CD4-positive, alpha-beta T cell treated with Interleukin-21 for 1 hour (primary cell): ENCODE data around the gene ARID5B.
A peak's percentile ranks its signal among the peaks of the same experiment; 100 is the strongest.

Experiments
- DNase-seq: peaks from one replicate; pipeline ENCODE4 v3.0.0-alpha.2; 2020

Gene ARID5B

DNA sequence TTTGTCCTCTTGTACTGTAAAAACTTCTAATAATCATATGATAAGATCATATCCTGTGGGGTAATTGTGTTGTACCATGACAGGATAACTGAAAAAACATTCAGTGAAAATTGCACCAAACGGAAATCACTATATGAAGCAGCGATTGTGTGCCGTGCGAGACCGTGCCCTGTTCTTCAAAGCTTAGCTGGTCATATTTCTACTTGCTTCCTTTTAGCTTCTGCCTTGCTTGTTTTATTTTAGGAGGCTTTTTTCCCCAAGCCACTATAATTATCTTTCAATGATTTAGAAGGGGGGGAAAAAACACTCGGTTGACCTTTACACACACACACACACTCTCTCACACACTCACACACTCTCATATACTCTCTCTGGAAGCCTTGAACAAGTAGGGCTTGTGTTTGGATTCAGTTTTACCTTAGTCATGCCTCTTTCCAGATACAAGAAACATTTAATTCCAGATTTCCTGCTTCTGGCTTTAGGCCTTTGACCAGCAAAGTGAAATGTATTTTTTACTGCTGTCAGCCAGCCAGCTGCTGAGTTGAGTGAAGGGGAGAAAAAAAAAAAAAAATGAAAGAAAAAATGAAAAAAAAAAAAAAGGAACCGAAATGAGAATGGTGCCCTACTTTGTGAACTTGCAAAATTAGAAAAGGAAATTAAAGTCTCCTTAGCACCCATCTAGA lies 181.4 kb downstream of the ARID5B start:
- peak; percentile 72 for DNase-seq

DNA sequence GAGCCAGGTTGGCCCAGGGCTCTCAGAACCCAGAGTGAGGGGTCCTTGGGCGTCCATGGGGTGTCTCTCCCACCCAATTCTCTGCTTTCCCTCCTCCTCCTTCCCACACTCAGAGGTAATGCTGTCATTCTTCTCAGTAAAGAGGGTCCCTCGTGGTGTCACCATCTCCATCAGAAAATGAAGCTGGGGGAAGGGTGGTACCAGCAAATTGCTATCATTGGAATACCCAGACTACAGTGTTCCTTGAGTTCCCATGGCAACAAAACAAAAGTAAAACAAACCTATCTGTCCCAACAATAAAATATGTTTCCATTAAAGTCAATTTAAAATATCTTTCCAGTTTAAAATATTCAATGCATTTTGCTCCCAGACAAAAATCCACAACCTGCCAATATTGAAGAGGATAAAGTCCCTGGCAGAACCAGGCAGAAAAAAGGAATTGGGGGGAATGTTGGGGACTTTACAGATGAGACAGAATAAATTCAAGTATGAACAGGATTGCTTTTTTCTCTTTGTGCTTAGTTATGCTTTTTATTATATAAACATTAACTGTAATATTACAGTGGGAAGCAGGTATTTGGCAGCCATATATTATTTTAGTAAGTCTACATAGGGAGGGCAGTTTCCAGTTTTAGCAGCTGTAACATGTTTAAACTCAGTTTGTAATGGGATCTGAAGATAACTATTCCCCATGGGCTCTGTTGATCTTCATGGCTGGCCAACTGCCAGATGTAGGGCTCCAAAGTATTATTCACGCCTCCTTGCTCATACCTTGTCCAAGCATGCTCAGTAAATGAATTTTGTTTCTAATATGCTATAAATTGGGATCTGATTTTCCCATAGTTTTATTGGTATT lies 182.1 kb downstream of the ARID5B start:
- peak; percentile 68 for DNase-seq

DNA sequence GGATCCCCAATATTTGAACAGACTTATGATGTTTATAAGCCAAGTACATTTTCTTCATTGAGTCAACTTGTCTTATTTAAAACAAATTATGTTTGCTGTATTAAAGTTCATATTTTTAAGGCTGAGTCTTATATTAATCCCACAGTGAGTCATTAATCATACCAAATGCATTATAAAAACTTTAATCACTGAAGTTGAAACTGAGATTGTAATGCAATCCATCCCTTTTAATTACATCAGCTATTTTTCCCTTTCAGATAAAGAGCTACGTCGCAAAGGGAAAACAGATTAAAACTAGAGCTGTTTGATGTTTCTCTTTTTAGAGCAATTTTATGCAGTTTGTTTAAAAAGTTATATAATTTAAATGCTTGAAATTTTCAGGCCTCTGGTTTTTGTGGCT lies 183.0 kb downstream of the ARID5B start:
- DNase-seq = no peak

DNA sequence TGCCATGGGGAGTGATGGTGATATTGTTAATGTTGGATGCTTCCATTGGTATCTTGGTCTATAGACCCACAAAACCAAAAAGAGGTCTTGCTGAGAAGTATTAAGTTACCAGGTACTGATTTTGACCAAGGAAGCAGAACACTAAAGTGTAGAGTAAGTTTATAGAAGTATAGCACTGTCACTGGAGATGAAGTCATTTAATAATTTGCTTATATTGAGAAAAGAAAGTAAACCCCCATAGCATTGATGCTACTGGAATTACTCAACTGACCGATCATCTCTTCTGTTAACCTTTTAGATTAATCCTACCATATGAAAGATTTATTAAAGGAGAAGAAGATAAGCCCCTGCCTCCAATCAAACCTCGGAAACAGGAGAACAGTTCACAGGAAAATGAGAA lies 183.9 kb downstream of the ARID5B start:
- no peak for DNase-seq

DNA sequence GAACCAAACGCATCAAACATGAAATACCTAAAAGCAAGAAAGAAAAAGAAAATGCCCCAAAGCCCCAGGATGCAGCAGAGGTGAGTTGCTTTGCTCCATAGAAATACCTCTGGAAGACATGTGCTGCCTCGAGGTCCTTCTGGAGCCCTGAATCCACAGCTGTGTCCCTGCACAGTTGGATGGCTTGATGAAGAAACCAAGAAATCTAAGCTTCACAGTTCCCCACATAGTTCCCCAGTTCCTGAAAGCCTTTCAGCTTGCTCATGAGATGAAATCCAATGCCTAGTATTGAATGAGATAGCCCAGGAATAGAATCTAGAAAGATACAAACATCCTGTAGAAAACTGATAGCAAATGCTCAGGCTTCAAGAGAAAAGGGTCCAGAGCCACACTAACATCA lies 184.3 kb downstream of the ARID5B start:
- no peak for DNase-seq

DNA sequence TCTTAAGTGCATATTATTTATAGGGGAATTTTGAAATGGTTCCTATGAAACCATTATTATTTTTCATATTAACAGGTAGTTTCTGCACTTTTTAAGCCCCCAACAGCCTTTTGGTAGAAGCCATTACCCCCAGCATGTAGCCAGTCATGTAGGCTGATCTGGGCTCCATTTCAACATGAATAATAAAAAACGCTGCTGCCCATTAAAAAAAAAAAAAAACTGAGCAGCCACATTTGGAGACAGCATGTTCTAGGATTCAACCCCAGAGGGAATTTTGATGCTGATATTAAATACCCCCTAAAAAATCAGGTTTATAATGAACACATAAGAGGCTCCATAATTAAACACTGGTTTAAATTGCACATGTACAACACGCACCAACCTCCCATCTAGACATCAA lies 185.8 kb downstream of the ARID5B start:
- DNase-seq = no peak

DNA sequence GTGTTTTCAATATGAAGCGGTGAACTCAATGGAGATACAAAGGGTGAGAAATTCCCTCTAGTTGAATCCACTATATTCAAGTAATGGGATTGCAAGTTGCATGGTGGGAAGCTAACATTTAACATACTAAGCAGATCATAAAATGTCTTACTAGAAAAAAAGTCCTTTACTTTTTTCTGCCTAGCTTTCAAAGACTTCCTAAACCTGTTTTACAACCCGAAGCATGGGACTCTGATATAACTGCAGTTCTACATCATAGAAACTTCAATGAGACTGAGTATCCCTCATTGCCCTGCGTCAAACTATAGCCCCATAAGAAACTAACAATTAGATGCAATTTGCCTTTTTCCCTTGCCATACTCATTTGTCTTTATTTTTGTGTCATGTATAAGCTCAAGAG lies 187.3 kb downstream of the ARID5B start:
- DNase-seq = no peak

DNA sequence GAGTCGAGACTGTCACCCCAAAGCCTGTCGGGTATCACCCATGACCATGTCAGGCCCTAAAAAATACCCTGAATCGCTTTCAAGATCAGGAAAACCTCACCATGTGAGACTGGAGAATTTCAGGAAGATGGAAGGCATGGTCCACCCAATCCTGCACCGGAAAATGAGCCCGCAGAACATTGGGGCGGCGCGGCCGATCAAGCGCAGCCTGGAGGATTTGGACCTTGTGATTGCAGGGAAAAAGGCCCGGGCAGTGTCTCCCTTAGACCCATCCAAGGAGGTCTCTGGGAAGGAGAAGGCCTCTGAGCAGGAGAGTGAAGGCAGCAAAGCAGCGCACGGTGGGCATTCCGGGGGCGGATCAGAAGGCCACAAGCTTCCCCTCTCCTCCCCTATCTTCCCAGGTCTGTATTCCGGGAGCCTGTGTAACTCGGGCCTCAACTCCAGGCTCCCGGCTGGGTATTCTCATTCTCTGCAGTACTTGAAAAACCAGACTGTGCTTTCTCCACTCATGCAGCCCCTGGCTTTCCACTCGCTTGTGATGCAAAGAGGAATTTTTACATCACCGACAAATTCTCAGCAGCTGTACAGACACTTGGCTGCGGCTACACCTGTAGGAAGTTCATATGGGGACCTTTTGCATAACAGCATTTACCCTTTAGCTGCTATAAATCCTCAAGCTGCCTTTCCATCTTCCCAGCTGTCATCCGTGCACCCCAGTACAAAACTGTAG lies 191.0 kb downstream of the ARID5B start:
- no peak for DNase-seq

DNA sequence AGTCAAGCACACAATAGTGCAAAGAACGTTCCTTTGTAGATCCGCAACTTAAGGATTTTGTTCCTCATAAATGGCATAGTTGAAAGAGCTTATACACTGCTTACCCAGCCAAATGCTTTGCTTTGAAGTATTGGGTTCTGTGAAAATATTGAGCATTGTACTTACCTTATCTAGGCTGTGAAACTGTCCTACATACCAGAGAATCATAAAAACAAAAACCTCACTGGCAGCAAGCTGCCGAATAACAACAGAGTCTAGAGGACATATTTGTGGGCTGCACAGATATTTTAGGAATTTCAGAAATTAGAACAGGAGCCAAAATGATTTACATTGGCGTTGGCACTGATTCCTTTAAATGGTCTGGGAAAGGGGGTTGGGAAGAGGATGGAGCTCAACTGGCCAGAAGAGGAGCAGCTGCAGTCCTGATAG lies 192.4 kb downstream of the ARID5B start:
- no peak for DNase-seq

DNA sequence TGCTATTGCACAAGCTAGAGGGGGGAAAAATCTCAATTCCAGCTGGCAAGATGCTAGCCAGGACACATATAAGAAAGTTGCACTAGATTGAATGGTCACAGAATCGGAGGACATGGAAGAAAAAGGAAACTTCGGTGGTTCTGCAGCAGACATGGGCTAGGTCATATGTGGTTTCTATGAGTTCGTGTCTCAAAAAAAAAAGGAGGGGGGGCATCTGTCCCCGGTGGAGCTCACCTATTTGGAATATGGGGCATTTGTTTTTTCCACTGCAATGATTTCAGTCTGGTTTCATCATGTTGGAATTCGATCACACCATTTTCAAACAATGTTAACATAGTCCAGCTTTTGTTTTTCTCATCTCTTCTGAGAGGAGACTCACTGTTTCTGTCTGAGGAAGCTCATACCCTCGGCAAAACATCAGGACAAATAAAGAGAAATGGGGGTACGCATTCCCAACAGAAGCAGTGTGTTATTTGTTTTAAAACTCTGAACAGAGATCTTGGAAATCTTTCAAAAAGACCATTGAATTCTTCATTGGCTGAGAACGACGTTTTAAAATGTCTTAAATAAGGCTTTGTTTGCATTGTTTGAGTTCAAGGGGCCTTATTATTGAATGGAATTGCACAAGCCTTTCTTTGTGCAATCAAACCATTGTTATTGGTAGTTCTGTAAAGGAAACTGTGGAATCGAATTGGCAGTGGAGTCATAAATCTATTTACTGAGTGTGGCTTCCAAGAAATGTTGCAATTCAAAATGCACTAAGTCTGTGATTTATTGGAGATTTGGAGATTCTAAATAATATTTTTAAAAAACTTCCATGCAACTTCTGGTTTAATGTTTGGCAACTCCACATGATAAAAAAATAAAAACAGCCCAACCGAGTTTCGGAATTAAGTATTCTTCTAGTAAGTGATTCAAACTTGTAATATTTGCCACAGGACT lies 194.0 kb downstream of the ARID5B start:
- no peak for DNase-seq

DNA sequence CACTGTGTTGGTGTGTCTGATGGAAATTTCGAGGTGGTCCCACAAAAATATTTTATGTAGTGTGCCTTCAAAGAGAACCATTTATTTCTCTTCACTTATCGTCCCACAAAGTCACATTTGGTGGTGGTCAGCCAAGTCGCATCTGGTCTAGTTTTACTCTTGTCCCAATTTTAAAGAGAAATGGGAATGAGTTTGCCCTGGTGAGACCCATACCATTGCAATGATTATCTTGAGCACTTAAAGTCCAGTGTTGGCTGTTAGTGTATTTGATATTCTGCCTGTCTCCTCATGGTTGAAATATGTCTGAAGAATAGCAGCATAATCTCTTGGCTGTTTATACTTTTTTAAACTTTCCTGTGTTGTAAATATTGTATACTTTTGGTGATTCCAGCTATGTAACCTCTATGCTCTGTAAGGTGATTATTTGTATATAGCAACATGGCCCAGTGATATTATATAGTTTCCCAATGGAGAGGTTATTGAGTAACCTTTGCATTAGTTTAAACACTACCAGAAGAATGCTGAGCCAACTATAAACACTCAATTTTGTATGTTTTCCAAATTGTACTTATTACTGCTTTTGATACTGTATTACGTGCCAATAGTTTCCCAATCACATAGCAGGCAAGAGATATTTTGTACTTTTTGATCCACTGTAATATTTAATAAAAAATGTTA lies 194.9 kb downstream of the ARID5B start:
- no peak for DNase-seq

DNA sequence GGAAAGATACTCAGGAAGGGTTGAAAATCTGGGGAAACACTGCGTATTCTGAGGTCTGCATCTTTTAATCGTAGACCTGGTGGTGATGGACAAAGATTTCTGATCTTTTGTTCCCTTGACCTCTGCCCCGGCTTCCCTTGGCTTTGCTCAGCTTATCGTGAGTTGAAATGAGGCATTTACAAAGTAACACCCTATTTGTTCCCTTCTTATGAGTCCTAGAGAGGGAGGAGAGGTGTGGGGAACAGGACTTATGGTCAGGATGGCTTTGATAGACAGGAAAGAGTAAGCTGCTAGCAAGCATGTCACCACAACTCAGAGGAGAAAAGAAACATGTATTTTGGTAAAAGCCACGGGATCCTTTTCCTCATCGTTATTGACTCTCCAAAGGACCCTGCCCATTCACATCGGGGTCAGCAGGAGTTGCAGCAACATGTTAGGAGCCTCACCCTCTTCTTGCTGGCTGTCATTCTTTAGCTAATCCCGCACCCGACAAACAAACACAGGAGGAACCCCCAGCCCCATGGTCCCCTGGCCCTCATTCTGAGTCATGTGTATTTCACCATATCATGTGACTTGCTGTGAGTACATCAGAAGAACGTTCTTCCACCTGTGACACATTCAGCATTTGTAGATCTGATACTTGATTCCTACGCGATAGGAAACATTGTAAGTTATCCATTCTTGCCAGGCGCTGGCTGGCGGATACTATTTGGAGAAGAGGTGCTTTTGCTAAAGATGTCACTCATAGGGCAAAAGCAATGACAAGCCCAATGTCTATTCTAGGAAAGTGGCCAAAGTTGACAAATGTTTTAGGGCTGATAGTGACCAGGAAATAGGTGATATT lies 197.0 kb downstream of the ARID5B start:
- DNase-seq = no peak

DNA sequence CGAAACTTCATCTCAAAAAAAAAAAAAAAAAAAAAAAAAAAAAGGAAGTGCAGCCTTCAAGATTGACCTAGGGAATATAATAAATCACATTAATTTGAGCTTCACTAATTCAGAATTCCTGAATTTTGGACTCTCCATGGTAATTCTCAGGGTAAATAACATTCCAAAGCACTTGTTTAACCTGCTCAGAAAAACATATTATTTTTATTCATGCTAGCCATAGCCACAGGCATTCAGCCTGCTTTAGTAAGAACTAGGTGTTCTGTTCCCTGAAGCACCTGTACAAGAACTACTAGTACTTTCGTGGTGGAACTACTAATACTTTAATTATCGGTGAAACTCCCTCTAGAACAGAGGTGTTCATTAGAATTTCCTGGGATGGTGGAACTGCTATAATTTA lies 197.8 kb downstream of the ARID5B start:
- DNase-seq = no peak

DNA sequence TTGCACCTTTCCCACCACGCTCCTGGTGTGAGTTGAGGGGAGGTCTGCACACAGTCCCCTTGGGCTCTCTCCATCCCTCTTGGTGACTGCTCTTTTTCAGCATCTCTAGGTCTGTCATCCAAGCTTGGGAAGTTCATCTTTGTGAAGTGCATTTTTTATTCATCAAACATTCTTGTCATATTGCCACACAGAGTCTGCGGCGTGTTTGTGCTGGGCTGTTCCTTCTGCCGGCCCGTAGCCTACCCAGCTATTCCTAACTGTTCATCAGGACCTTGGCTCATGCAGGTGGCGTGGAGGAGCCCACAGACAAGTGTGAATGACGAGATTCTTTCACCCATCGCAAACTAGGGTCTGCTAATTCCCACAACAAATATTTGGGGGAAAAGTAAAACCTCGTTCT lies 202.4 kb downstream of the ARID5B start:
- no peak for DNase-seq

DNA sequence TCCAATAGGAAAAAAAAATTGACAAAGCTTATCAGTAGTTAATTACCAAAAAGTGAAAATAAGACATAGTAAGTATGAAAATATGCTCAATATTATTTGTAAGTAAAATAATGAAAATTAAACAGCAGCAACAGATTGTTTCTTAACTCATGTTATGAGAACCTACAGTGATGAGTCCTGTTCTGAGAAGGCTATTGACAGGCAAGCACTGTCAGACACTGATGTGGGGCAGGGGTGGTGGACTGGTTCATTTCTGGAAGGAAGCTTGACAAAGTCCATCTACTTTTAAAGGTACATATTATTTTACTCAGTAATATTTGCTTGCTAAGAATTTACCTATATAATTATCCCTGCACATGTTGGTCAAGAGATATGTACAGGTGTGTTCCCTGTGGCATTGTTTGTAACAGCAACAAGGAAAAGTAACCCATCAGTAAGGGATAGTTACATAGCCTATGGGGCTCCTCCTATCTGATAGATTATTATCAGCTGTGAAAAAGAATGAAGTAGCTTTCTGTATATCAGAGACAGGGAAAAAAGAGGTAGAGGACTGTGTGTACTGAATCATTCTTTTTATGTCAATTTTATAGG lies 205.5 kb downstream of the ARID5B start:
- no peak for DNase-seq

DNA sequence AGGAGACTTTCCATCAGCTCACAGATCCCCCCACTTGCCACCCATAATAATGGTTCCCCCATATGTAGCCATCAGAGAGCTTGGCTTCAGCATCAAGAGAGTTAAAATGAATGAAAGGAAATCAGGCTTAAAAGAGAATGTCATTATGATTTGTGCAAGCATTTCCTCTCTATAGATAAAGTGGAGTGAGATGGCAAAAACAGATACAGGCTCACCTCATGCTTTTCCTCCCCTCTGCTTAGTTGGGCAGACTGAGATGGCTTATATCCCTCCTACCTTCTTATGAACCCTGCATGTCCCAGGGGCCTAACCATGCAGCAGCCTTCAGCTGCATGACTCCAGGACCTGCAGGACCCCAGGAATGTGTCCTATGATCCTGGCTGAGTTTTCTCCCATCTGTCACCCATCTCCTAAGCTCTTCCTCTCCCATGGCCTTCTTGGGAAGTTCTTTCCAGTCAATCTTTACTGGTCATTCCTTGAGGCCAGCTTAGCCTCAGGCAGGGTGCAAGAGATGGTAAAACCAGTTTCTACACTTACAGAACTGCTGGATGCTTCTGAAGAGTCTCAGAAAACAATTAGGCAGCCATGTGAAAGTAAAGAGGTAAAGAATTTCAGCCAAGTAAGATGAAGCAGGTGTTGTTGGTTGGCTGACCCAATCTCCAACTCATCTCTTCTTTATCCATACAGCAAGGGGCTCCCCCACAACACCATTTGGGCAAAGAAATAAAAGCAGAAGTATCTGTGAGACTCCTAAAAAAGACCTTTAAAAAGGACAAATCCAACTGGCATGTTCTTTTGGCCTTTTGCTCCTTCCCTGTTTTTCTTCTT lies 207.5 kb downstream of the ARID5B start:
- DNase-seq = no peak

DNA sequence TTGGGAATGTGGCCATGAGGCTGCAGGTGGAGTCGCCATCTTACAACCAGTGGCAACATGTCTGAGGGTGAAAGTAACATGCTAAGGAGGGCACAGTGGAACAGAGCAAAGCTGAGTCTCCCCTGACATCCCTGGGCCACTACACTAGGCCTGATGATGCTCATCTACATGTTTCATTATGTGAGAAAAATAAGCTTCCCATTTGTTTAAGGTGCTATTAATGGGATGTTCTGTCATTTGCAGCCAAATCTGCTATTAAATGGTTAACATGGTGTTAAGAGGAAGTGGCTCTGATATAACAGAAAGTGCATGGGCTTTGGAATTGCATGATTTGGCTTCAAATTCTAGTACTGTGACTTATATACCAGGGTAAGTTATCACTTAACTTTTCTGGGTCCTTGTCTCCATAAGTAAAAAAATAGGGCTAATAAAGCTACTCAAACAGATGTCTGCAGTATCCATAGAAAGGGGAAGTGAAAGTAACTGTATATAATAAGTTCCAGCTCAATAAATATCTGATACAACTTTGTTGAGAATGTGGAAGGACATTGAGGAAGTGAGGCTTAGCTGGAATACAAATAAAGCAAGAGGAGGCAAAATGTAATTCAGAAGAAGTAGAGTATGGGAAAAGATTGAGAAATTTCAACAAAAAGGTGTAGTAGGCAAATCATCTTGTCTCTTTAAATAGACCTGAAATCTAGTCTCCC lies 208.2 kb downstream of the ARID5B start:
- no peak for DNase-seq

DNA sequence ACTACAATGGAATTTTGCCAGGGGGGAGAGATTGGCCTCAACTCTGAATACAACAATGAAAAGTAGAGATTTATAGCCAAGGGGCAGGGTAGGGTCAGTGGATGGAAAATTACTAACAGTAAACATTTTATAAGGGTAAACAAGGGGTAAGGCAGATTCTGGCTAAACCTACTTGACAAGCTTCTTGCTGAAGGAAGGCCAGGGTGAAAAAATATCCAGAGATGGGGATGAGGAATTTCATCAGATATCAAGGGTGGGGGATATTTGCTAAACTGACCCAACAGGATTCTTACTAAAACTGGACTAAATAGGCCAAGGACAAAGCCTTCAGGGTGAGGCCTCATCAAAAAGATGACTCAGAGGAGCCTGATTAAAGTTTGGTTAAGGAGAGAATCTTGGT lies 210.8 kb downstream of the ARID5B start:
- no peak for DNase-seq

DNA sequence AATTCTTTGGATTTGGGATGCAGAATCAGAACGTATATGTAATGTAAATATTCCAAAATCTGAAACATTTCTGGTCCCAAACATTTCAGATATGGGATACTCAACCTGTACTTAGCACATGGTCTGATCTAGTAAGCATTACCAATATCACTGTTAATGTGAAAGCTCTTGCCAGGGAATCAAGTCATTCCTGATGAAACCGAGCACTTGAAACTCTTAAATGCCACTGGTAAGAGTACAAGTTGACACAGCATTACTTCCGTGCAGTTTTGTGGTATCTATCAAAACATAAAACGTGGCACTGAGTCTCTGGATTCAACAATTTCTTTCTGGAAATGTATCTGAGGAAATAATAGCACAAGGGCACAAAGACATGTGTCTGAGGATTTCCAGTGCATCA lies 211.5 kb downstream of the ARID5B start:
- no peak for DNase-seq
